Mucosa of descending colon (tissue), 3 donors: ENCODE results near the gene YBX1. TPM values are rescaled to one million over a fixed set of nuclear protein-coding genes. Genes with fewer than 3 reads are reported as not detected.

Source experiments
- ATAC-seq: fragments of 200-7000 bp; cut with Tn5 transposase; one replicate; pipeline ENCODE4 v1.9.1; 2020; ENCODE audit warnings: mild to moderate bottlenecking, moderate library complexity
- DNase-seq, 3 donors: peaks; one replicate each; pipeline ENCODE4 v3.0.0-alpha.2; 2020
- H3K36me3 ChIP-seq: fragments of 200-600 bp; one replicate; pipeline ENCODE4 v1.8.0; 2021; ENCODE audit warnings: low read depth, mild to moderate bottlenecking
- H3K4me1 ChIP-seq: fragments of 200-600 bp; one replicate; pipeline ENCODE4 v1.8.0; 2021; ENCODE audit warnings: low read depth, mild to moderate bottlenecking
- H3K4me3 ChIP-seq: fragments of 200-600 bp; one replicate; pipeline ENCODE4 v1.8.0; 2021; ENCODE audit warnings: mild to moderate bottlenecking
- H3K9me3 ChIP-seq: fragments of 200-600 bp; one replicate; pipeline ENCODE4 v1.8.0; 2021; ENCODE audit warnings: mild to moderate bottlenecking
- CTCF ChIP-seq: fragments of 200-600 bp; IDR thresholded peaks from one replicate; pipeline ENCODE4 v1.8.0; 2022; ENCODE audit warnings: antibody characterized with exemption, mild to moderate bottlenecking
- intact Hi-C, 2 donors: fragments of 100-400 bp; cut with DNase I in 1 of 2; cut with micrococcal nuclease in 1 of 2; formaldehyde crosslinking; loops; one replicate each; pipeline versions ENCODE4 v1.11.0 to v1.11.1; 2022; cut with DNase I, micrococcal nuclease
- long read RNA-seq, 2 donors: library from polyadenylated mRNA; unstranded; transcript quantifications; one replicate each; pipeline ENCODE4 v2.0.0, GENCODE V29; 2019 to 2021
- total RNA-seq, 3 donors: library from RNA; stranded (reverse); fragmentation: NEBNext Ultra II Directional in 2 of 3; extraction: Animal tissue kit (Norgen Biotek cat#: 25700) in 2 of 3; gene quantifications; one replicate each; pipeline versions ENCODE4 v1.2.1 to v1.2.4, GENCODE V29; 2021 to 2023
- donor health status: DM: no; HTN: no; CAD: no; lungs with moderate emphysema.
- donor health status: DM: no; HTN: no; CAD: no.
- donor health status: DM: no; HTN: yes; CAD: no.

YBX1 gene
- total RNA-seq: 100 to 1,000 TPM; 377 to 521 (median 511) TPM
- long read RNA-seq, donor 1, transcript YBX1-201 (8 exons, 1,514 nt): major isoform, 114 of 134 reads
- long read RNA-seq, donor 1, partial matches to known transcripts: 16 of 134 reads
- long read RNA-seq, donor 1, other reads (novel, unspliced or antisense): 3 of 134 reads
- long read RNA-seq, donor 2, transcript YBX1-201 (8 exons, 1,514 nt): major isoform, 6 of 60 reads
- long read RNA-seq, donor 2, partial matches to known transcripts: 49 of 60 reads
- long read RNA-seq, donor 2, other reads (novel, unspliced or antisense): 2 of 60 reads

- H3K9me3 ChIP-seq: no peaks in the 10 kb centered on the region
- H3K36me3 ChIP-seq: no peaks in the 10 kb centered on the region
- DNase-seq (peak; percentile 96 to 98 (median 97)), ATAC-seq (peak; percentile 94)
- peaks cover 44% of the 10 kb centered on the region for H3K4me1 ChIP-seq
- H3K4me3 ChIP-seq: peak within 1 kb of the TSS; percentile 78
- no peak for TF ChIP-seq CTCF
- intact Hi-C loops: no loop called here
Measured at GRCh38 chr1:42681741-42682483, at the start of gene YBX1. Gene YBX1 (plus strand): TSS chr1:42682418. CDS start chr1:42682566, 148 bp downstream.

GRCh38 chr1:42639116-42639515 is 43.1 kb upstream of the YBX1 start:
- no peak for TF ChIP-seq CTCF
- intact Hi-C loops: no loop called here
- no peak for DNase-seq

GRCh38 chr1:42646056-42646455 is 36.2 kb upstream of the YBX1 start:
- intact Hi-C loops: no loop called here
- ATAC-seq (no peak), DNase-seq (no peak)
- Histone ChIP-seq H3K4me3 (no peak overlapping the region), H3K4me1 (no peaks in the 10 kb centered on the region), H3K9me3 (peaks cover 2% of the 10 kb centered on the region), H3K36me3 (no peaks in the 10 kb centered on the region)
- TF ChIP-seq CTCF: no peak

More at GRCh38 chr1:42639116-42639515, 43.1 kb upstream of the YBX1 start:
- Histone ChIP-seq H3K36me3 (no peaks in the 10 kb centered on the region), H3K4me1 (no peaks in the 10 kb centered on the region), H3K4me3 (no peak overlapping the region), H3K9me3 (no peaks in the 10 kb centered on the region)
- no peak for ATAC-seq

- TF ChIP-seq CTCF: no peak
- Histone ChIP-seq H3K36me3 (no peaks in the 10 kb centered on the region), H3K4me3 (no peak overlapping the region), H3K9me3 (no peaks in the 10 kb centered on the region), H3K4me1 (peaks cover 15% of the 10 kb centered on the region)
- DNase-seq (no peak), ATAC-seq (no peak)
- intact Hi-C loops: no loop called here
Measured at GRCh38 chr1:42657201-42657600, 25.0 kb upstream of the YBX1 start.

- TF ChIP-seq CTCF: peak; percentile 28
- peak within 1 kb of the TSS; percentile 52 for H3K4me3 ChIP-seq
- peak; percentile 100 for ATAC-seq
- H3K4me1 ChIP-seq: peaks cover 15% of the 10 kb centered on the region
- intact Hi-C loops: no loop called here
- H3K9me3 ChIP-seq: no peaks in the 10 kb centered on the region
- H3K36me3 ChIP-seq: no peaks in the 10 kb centered on the region
- DNase-seq: peak; percentile 97
Measured at GRCh38 chr1:42657981-42658876, 24.0 kb upstream of the YBX1 start, which contains the start of gene PPIH. Gene PPIH (plus strand): TSS chr1:42658423. CDS start chr1:42658447, 24 bp downstream.
